Smooth muscle cell (in vitro differentiated cells): ENCODE results near the gene MYO1H. TPM values are rescaled to one million over a fixed set of nuclear protein-coding genes. Genes with fewer than 3 reads are reported as not detected.

Experiments
- DNase-seq: peaks from one replicate; lab custom pipeline; 2025; ENCODE audit not compliant: unreplicated experiment; lab: John Stamatoyannopoulos, UW
- H2AFZ ChIP-seq: fragments of 200-600 bp; sonication (generic); 2 replicates; pipeline ENCODE4 v1.6.0; 2016; ENCODE audit warnings: antibody characterized with exemption, low read depth, mild to moderate bottlenecking
- H3F3A ChIP-seq: fragments of 200-600 bp; sonication (generic); 2 replicates; pipeline ENCODE4 v1.6.0; 2017; ENCODE audit warnings: antibody characterized with exemption, low read depth
- H3K27ac ChIP-seq: fragments of 200-600 bp; sonication (generic); 2 replicates; pipeline ENCODE4 v1.5.1; 2016; ENCODE audit warnings: low read depth, mild to moderate bottlenecking
- H3K27me3 ChIP-seq: fragments of 200-600 bp; sonication (generic); 2 replicates; pipeline ENCODE4 v1.6.1; 2016; ENCODE audit warnings: low read depth, mild to moderate bottlenecking
- H3K36me3 ChIP-seq: fragments of 200-600 bp; sonication (generic); 2 replicates; pipeline ENCODE4 v1.5.1; 2016; ENCODE audit warnings: low read depth
- H3K4me1 ChIP-seq: fragments of 200-600 bp; sonication (generic); 2 replicates; pipeline ENCODE4 v1.5.1; 2016; ENCODE audit warnings: low read depth
- H3K4me2 ChIP-seq: fragments of 200-600 bp; sonication (generic); 2 replicates; pipeline ENCODE4 v1.6.0; 2016; ENCODE audit warnings: mild to moderate bottlenecking
- H3K4me3 ChIP-seq: fragments of 200-600 bp; sonication (generic); 2 replicates; pipeline ENCODE4 v1.5.1; 2016; ENCODE audit warnings: mild to moderate bottlenecking
- H3K79me2 ChIP-seq: fragments of 200-600 bp; sonication (generic); 2 replicates; pipeline ENCODE4 v1.6.0; 2016; ENCODE audit warnings: low read depth, mild to moderate bottlenecking
- H3K9ac ChIP-seq: fragments of 200-600 bp; sonication (generic); 2 replicates; pipeline ENCODE4 v1.6.0; 2016; ENCODE audit warnings: low read depth
- H3K9me3 ChIP-seq: fragments of 200-600 bp; sonication (generic); replicated peaks from 2 replicates; pipeline ENCODE4 v1.5.1; 2016; ENCODE audit warnings: low read depth
- H4K20me1 ChIP-seq: fragments of 200-600 bp; sonication (generic); 2 replicates; pipeline ENCODE4 v1.6.0; 2016; ENCODE audit warnings: low read depth
- WGBS: methylation state at CpG from one replicate; pipeline ENCODE4 v1.1.7; 2016; ENCODE audit warnings: low lambda C conversion rate; 5-methylcytosine and 5-hydroxymethylcytosine counted together
- polyA plus RNA-seq: library from polyadenylated mRNA; unstranded; fragments of >200 nt; fragmentation: Nextera tagmentation; extraction: Ambion mirVana; gene quantifications from 2 replicates; pipeline ENCODE4 v1.2.1, GENCODE V29; 2016
- total RNA-seq: library from RNA; depleted of rRNA; stranded (reverse); fragments of >200 nt; gene quantifications from 2 replicates; pipeline ENCODE4 v1.2.3, GENCODE V29; 2014
- TF ChIP-seq, protein P1 (sequence below): fragments of 200-600 bp; sonication (generic); IDR thresholded peaks from 2 replicates; pipeline ENCODE4 v1.5.1; 2017; ENCODE audit warnings: borderline replicate concordance, mild to moderate bottlenecking, antibody characterized with exemption; ENCODE audit not compliant: insufficient read depth, poor library complexity, severe bottlenecking

MYO1H gene
- total and polyA plus RNA-seq, 2 experiments from 2014 or later: 0.03 to 2.3 TPM

DNA sequence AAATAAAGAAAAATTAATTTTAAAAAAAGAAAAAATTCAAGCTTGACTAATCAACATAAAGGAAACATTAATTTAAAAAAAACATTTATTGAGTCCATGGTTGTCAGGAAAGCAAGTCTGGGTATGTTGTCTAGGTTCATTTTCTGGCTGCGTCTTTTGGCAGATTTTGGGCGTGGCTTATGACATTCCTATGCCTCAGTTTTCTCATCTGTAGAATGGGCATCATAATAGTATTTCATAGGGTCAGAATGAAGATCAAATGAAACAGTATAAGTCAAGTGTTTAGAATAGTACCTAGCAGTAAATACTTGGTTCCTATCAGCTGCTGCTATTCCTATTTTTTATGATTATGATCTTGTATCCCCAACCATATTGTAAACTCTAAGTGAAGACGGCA is 40.5 kb downstream of the MYO1H start:
- H3F3A ChIP-seq: no peaks in the 10 kb centered on the region
- H3K36me3 ChIP-seq: no peaks in the 10 kb centered on the region
- H2AFZ ChIP-seq: no peak overlapping the region
- H3K4me1 ChIP-seq: no peaks in the 10 kb centered on the region
- no peaks in the 10 kb centered on the region for H3K9me3 ChIP-seq
- TF ChIP-seq, protein P1, sequence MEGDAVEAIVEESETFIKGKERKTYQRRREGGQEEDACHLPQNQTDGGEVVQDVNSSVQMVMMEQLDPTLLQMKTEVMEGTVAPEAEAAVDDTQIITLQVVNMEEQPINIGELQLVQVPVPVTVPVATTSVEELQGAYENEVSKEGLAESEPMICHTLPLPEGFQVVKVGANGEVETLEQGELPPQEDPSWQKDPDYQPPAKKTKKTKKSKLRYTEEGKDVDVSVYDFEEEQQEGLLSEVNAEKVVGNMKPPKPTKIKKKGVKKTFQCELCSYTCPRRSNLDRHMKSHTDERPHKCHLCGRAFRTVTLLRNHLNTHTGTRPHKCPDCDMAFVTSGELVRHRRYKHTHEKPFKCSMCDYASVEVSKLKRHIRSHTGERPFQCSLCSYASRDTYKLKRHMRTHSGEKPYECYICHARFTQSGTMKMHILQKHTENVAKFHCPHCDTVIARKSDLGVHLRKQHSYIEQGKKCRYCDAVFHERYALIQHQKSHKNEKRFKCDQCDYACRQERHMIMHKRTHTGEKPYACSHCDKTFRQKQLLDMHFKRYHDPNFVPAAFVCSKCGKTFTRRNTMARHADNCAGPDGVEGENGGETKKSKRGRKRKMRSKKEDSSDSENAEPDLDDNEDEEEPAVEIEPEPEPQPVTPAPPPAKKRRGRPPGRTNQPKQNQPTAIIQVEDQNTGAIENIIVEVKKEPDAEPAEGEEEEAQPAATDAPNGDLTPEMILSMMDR: no peak
- no peak overlapping the region for H3K9ac ChIP-seq
- H3K27ac ChIP-seq: no peak overlapping the region
- H3K4me3 ChIP-seq: no peak overlapping the region
- H3K4me2 ChIP-seq: no peak overlapping the region
- no peaks in the 10 kb centered on the region for H4K20me1 ChIP-seq
- DNase-seq: no peak
- 86% methylated on average over 3 of the region's 3 CpGs for WGBS
- H3K79me2 ChIP-seq: no peaks in the 10 kb centered on the region
- H3K27me3 ChIP-seq: peaks cover 4% of the 10 kb centered on the region

DNA sequence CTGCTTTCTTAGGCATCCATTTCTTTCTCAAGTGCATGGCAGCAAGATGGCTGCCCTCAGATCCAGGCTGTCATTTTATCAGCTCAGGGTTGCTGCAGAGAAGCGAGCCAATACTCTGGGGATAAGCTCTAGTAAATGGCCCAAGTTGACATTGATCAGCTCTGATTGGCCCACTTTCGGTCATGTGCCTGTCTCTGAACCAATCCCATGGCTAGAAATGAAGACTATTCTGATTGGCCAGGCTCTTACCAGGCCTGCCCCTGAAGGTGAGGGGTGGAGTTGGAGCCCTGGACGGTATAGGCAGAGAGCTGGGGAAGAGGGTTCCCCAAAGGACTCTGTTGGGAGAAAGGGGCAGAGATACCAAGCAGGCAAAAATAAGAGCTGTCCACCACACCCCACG is 41.4 kb downstream of the MYO1H start:
- Histone ChIP-seq H3K9me3 (no peaks in the 10 kb centered on the region), H3F3A (no peaks in the 10 kb centered on the region), H2AFZ (no peak overlapping the region), H3K27me3 (peaks cover 4% of the 10 kb centered on the region), H3K79me2 (no peaks in the 10 kb centered on the region), H3K36me3 (no peaks in the 10 kb centered on the region), H3K4me3 (no peak overlapping the region), H3K9ac (no peak overlapping the region), H3K27ac (no peak overlapping the region), H4K20me1 (no peaks in the 10 kb centered on the region), H3K4me1 (no peaks in the 10 kb centered on the region), H3K4me2 (no peak overlapping the region)
- 82% methylated on average over 4 of the region's 4 CpGs for WGBS
- no peak for DNase-seq
- TF ChIP-seq, protein P1: no peak

DNA sequence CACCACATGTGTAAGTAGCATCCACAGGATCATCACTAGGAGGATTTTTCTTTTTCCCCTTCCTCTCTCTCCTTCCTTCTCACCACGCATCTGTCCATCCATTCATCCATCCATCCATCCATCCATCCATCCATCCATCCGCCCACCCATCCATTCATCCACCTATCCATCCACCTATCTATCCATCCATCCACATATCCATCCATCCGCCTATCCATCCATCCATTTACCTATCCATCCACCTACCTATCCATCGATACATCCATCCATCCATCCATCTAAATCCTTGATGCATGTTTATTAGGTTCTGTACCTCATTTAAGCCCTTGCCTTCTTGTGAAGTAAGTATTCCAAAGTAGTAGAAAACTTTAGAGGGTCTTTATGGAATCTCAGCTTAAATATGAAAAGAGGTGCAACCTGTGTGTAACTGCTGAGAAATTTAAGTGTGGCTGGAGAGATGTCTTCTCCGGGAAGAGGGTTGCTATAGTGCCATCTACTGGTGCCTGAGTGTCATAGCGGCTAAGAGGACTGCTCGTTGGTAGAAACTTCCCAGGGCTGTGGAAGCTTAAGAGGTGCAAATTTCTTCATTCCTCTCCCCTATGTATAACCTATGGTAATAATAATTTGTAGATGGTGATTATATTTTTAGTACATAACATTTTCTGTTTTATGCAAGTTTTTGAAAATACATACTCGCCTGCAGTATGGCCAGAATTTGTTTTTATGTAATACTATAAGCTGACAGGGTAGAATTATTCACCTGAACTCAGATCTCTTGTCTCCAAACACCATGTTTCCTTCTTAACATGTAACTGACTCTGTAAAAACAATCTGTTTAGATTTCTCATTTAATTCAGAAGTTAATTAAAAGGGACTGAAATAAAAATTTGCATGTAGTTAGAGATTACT is 46.0 kb downstream of the MYO1H start:
- DNase-seq: no peak
- H3K9me3 ChIP-seq: no peaks in the 10 kb centered on the region
- H3K36me3 ChIP-seq: no peaks in the 10 kb centered on the region
- no peaks in the 10 kb centered on the region for H4K20me1 ChIP-seq
- TF ChIP-seq, protein P1: peak; percentile 94
- H3K9ac ChIP-seq: no peak overlapping the region
- H3F3A ChIP-seq: no peaks in the 10 kb centered on the region
- H3K27me3 ChIP-seq: peaks cover 4% of the 10 kb centered on the region
- no peak overlapping the region for H3K4me3 ChIP-seq
- 31% methylated on average over 7 of the region's 8 CpGs for WGBS
- H3K27ac ChIP-seq: no peak overlapping the region
- no peaks in the 10 kb centered on the region for H3K4me1 ChIP-seq
- H2AFZ ChIP-seq: no peak overlapping the region
- no peaks in the 10 kb centered on the region for H3K79me2 ChIP-seq
- H3K4me2 ChIP-seq: no peak overlapping the region
